Right atrium auricular region (tissue), 2 donors: Measurements from ENCODE around the gene USP32. TPM values are rescaled to one million over a fixed set of nuclear protein-coding genes. Genes with fewer than 3 reads are reported as not detected.

ENCODE experiments used
- DNase-seq: peaks from one replicate; pipeline ENCODE4 v3.0.0-alpha.2; 2019; ENCODE audit warnings: low spot score
- H3K27ac ChIP-seq, 2 donors: fragments of 200-600 bp; sonication (generic); 1 replicate in 1 of 2; 2 replicates in 1 of 2; pipeline ENCODE4 v1.5.1; 2016 to 2019
- H3K27me3 ChIP-seq, 2 donors: fragments of 200-600 bp; sonication (generic); one replicate each; pipeline versions ENCODE4 v1.5.1 to v1.6.0; 2017 to 2019
- H3K36me3 ChIP-seq: fragments of 200-600 bp; sonication (generic); one replicate; pipeline ENCODE4 v1.5.1; 2016
- H3K4me1 ChIP-seq, 2 donors: fragments of 200-600 bp; sonication (generic); one replicate each; pipeline versions ENCODE4 v1.5.1 to v1.6.0; 2017 to 2019
- H3K4me3 ChIP-seq, 2 donors: fragments of 200-600 bp; sonication (generic); 1 replicate in 1 of 2; 2 replicates in 1 of 2; pipeline ENCODE4 v1.5.1; 2017 to 2019; ENCODE audit warnings: mild to moderate bottlenecking in 1 of 2, moderate library complexity in 1 of 2
- H3K9me3 ChIP-seq, 2 donors: fragments of 200-600 bp; sonication (generic); one replicate each; pipeline ENCODE4 v1.5.1; 2019
- total RNA-seq, 2 donors: library from RNA; depleted of rRNA; stranded (reverse); fragments of >200 nt; gene quantifications; one replicate each; pipeline ENCODE4 v1.1.0, GENCODE V29; 2016
- TF ChIP-seq, protein P1 (sequence below), 2 donors: fragments of 200-600 bp; sonication (generic); IDR thresholded peaks; one replicate each; pipeline ENCODE4 v1.5.1; 2019; ENCODE audit warnings: antibody characterized with exemption in 2 of 2

The USP32 gene
- total RNA-seq, 2 donors from 2014 or later: 24.5 to 27.7 TPM

DNA sequence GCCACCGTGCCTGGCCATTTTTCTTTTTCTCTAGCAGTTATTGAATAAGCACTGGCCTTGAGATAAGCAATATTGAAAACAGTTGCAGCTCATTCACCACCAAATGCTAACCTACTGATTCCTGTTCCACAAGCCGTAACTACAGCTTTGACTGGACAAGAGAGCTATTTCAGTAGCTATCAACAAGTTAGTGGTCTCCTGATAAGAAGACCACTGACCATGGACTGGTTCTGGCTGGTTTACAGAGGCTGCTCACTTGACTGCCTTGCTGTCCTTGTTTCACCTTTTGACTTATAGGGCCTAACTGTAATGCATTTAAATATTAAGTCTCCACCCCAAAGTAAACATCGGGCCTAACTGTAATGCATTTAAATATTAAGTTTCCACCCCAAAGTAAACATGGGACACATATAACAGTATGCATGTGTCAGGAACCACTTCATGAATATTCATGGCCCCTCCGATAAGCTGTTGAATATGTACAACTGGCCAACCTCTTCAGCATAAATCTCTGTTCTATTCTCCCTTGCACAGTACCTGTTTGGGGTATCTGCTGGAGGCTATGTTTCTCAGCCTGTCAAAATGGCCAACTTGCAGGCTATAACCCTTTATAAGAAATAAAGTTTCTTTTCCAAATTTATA lies 94.1 kb downstream of the USP32 start:
- H3K36me3 ChIP-seq: no peaks in the 10 kb centered on the region
- DNase-seq: no peak
- no peaks in the 10 kb centered on the region for H3K9me3 ChIP-seq
- H3K27me3 ChIP-seq: no peaks in the 10 kb centered on the region
- no peak overlapping the region for H3K4me3 ChIP-seq
- H3K4me1 ChIP-seq: no peaks in the 10 kb centered on the region
- TF ChIP-seq, protein P1, sequence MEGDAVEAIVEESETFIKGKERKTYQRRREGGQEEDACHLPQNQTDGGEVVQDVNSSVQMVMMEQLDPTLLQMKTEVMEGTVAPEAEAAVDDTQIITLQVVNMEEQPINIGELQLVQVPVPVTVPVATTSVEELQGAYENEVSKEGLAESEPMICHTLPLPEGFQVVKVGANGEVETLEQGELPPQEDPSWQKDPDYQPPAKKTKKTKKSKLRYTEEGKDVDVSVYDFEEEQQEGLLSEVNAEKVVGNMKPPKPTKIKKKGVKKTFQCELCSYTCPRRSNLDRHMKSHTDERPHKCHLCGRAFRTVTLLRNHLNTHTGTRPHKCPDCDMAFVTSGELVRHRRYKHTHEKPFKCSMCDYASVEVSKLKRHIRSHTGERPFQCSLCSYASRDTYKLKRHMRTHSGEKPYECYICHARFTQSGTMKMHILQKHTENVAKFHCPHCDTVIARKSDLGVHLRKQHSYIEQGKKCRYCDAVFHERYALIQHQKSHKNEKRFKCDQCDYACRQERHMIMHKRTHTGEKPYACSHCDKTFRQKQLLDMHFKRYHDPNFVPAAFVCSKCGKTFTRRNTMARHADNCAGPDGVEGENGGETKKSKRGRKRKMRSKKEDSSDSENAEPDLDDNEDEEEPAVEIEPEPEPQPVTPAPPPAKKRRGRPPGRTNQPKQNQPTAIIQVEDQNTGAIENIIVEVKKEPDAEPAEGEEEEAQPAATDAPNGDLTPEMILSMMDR (IDR thresholded peaks at IDR 0.05): no peak
- no peak overlapping the region for H3K27ac ChIP-seq

DNA sequence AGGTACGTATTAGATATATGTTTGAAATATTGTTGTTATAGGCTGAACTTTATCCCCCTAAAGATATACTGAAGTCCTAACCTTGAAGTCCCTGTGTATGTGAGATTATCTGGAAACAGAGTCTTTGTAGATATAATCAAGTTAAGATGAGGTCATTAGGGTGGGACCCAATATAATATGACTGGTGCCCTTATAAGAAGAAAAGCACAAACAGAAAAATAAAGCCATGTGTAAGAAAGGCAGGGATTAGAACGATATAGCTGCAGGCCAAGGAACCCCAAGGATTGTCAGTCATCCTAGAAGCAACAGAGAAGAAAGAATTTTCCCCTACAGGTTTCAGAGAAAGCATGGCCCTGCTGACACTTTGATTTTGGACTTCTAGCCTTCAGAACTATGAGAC lies 95.8 kb downstream of the USP32 start:
- no peaks in the 10 kb centered on the region for H3K27me3 ChIP-seq
- H3K27ac ChIP-seq: no peak overlapping the region
- DNase-seq: no peak
- no peaks in the 10 kb centered on the region for H3K36me3 ChIP-seq
- H3K4me1 ChIP-seq: no peaks in the 10 kb centered on the region
- H3K4me3 ChIP-seq: no peak overlapping the region
- H3K9me3 ChIP-seq: no peaks in the 10 kb centered on the region
- TF ChIP-seq, protein P1 (IDR thresholded peaks at IDR 0.05): no peak

DNA sequence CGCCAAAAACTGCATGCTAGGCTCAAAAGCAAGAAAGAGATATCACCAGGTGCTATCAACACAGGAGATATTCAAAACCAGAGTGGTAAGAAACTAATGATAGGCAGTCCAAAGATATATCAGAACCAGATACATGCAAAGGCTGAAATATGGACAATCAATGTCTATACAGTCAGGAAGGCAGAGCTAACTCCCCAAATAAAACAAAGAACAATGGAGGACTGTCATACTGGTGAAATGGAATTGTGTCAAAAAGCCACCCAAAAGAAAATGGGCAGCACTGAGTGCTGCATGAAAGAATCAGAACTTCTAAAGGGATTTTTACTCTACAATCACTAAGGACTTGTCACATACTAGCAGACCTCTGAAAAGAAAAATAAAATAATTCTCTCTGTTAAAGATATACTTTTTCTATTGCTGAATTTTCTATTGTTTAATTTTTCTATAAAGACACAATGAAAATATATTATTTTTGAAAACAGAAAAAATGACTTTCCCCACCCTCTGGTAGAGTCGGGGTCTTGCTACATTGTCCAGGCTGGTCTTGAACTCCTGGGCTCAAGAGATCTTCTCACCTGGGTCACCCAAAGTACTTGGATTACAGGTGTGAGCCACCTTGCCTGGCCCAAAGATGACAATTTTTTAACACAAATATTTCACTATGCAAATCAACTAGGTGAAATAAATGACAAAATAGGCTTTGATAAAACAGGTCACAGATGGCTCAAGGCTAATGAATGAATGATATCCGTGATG lies 98.2 kb downstream of the USP32 start:
- no peaks in the 10 kb centered on the region for H3K9me3 ChIP-seq
- H3K4me1 ChIP-seq: no peaks in the 10 kb centered on the region
- no peaks in the 10 kb centered on the region for H3K27me3 ChIP-seq
- no peak overlapping the region for H3K27ac ChIP-seq
- DNase-seq: no peak
- no peak overlapping the region for H3K4me3 ChIP-seq
- TF ChIP-seq, protein P1 (IDR thresholded peaks at IDR 0.05): no peak
- H3K36me3 ChIP-seq: no peaks in the 10 kb centered on the region

DNA sequence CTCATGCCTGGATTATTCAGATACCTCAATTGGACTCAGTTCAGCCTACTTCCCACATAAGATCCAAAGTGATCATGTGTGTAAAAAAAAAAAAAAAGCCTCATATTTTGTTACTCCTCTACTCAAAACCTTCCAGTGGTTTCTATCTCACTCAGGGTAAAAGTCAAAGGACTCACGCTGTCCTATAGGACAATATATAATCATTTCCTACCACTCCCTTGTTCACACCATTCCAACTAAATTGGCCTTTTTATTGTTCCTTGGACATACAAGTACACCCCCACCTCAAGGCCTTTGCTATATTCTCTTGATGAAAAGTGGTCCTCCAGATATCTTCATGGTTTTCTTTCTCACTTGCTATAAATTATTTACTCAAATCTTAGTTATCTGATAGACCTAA lies 99.2 kb downstream of the USP32 start:
- Histone ChIP-seq H3K4me1 (no peaks in the 10 kb centered on the region), H3K27ac (no peak overlapping the region), H3K27me3 (no peaks in the 10 kb centered on the region), H3K36me3 (no peaks in the 10 kb centered on the region), H3K9me3 (no peaks in the 10 kb centered on the region), H3K4me3 (no peak overlapping the region)
- no peak for DNase-seq
- TF ChIP-seq, protein P1 (IDR thresholded peaks at IDR 0.05): no peak

DNA sequence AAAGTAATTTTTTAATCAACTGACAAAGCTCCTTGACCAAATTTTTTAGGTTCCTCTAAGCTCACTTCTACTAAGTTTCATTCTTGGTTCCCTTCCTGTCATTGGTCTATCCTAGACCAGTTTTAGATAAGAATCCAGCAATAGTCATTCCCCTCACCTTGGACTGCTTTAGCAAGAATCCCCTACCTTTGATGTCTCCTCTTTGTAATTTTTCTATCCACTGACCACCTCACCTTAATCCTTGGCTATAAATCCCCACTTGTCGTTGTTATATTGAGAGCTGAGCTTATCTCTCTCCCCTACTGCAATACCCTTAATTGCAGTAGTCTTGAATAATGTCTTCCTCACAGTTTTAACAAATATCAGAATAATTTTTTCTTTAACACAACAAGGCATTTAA lies 107.2 kb downstream of the USP32 start:
- Histone ChIP-seq H3K4me3 (no peak overlapping the region), H3K36me3 (peaks cover 7% of the 10 kb centered on the region), H3K27ac (no peak overlapping the region), H3K9me3 (no peaks in the 10 kb centered on the region), H3K4me1 (no peaks in the 10 kb centered on the region), H3K27me3 (no peaks in the 10 kb centered on the region)
- DNase-seq: no peak
- TF ChIP-seq, protein P1 (IDR thresholded peaks at IDR 0.05): no peak
